GM23338 (cell line): Measurements from ENCODE around the gene RAD50. TPM values are rescaled to one million over a fixed set of nuclear protein-coding genes. Genes with fewer than 3 reads are reported as not detected.

Experiments
- ATAC-seq: fragments of 200-7000 bp; cut with Tn5 transposase; 3 replicates; pipeline ENCODE4 v1.9.1; 2020
- DNase-seq: peaks from one replicate; pipeline ENCODE4 v3.0.0-alpha.2; 2015; ENCODE audit warnings: low spot score
- H2AFZ ChIP-seq: fragments of 200-600 bp; sonication (generic); 2 replicates; pipeline ENCODE4 v1.8.0; 2016; ENCODE audit warnings: antibody characterized with exemption, mild to moderate bottlenecking, moderate library complexity
- H3F3A ChIP-seq: fragments of 200-600 bp; sonication (generic); replicated peaks from 2 replicates; pipeline ENCODE4 v1.8.0; 2017; ENCODE audit warnings: antibody characterized with exemption, mixed run types, low read depth
- H3K27ac ChIP-seq: fragments of 200-600 bp; sonication (generic); 2 replicates; pipeline ENCODE4 v1.6.1; 2016; ENCODE audit warnings: low read depth
- H3K27me3 ChIP-seq: fragments of 200-600 bp; sonication (generic); 2 replicates; pipeline ENCODE4 v1.8.0; 2016; ENCODE audit warnings: mild to moderate bottlenecking, mixed run types, moderate library complexity; ENCODE audit not compliant: insufficient read depth
- H3K36me3 ChIP-seq: fragments of 200-600 bp; sonication (generic); 2 replicates; pipeline ENCODE4 v1.8.0; 2016; ENCODE audit warnings: mild to moderate bottlenecking; ENCODE audit not compliant: insufficient read depth
- H3K4me1 ChIP-seq: fragments of 200-600 bp; sonication (generic); 2 replicates; pipeline ENCODE4 v1.8.0; 2016; ENCODE audit warnings: mild to moderate bottlenecking, moderate library complexity; ENCODE audit not compliant: insufficient read depth
- H3K4me2 ChIP-seq: fragments of 200-600 bp; sonication (generic); 2 replicates; pipeline ENCODE4 v1.7.1; 2017; ENCODE audit warnings: mixed run types
- H3K4me3 ChIP-seq: fragments of 200-600 bp; sonication (generic); 2 replicates; pipeline ENCODE4 v1.6.1; 2016; ENCODE audit warnings: mixed run types
- H3K79me2 ChIP-seq: fragments of 200-600 bp; sonication (generic); replicated peaks from 2 replicates; pipeline ENCODE4 v1.8.0; 2017; ENCODE audit warnings: mild to moderate bottlenecking; ENCODE audit not compliant: insufficient read depth
- H3K9me2 ChIP-seq: fragments of 200-600 bp; sonication (generic); 2 replicates; pipeline ENCODE4 v1.8.0; 2017; ENCODE audit not compliant: insufficient read depth
- H4K20me1 ChIP-seq: fragments of 200-600 bp; sonication (generic); replicated peaks from 2 replicates; pipeline ENCODE4 v1.8.0; 2017; ENCODE audit warnings: mild to moderate bottlenecking; ENCODE audit not compliant: insufficient read depth
- H3K27ac Mint-ChIP-seq: 2 replicates; pipeline ENCODE4 v1.8.0; 2020; ENCODE audit warnings: inconsistent platforms, mild to moderate bottlenecking, moderate library complexity, mixed read lengths
- H3K27me3 Mint-ChIP-seq: 3 replicates; pipeline ENCODE4 v1.8.0; 2022; ENCODE audit warnings: low read depth, mild to moderate bottlenecking, moderate library complexity, mixed read lengths, inconsistent platforms; ENCODE audit not compliant: insufficient read depth, poor library complexity
- H3K36me3 Mint-ChIP-seq: 3 replicates; pipeline ENCODE4 v1.8.0; 2021; ENCODE audit warnings: low read depth, mild to moderate bottlenecking, inconsistent platforms, moderate library complexity, mixed read lengths
- H3K4me1 Mint-ChIP-seq: 3 replicates; pipeline ENCODE4 v1.8.0; 2020; ENCODE audit warnings: mild to moderate bottlenecking, inconsistent platforms, mixed read lengths
- H3K4me3 Mint-ChIP-seq: 3 replicates; pipeline ENCODE4 v1.8.0; 2021; ENCODE audit warnings: moderate library complexity, mild to moderate bottlenecking, inconsistent platforms, mixed read lengths
- H3K9me3 Mint-ChIP-seq: 3 replicates; pipeline ENCODE4 v1.8.0; 2020; ENCODE audit warnings: moderate library complexity, mild to moderate bottlenecking, inconsistent platforms, mixed read lengths
- CREB1 ChIP-seq: fragments of 250-450 bp; sonication (Bioruptor Pico); IDR thresholded peaks from 2 replicates; pipeline ENCODE4 v1.5.0; 2020; ENCODE audit warnings: low read depth, mild to moderate bottlenecking, moderate library complexity
- EZH2 ChIP-seq: fragments of 200-600 bp; sonication (generic); IDR thresholded peaks from one replicate; pipeline ENCODE4 v1.8.0; 2017; ENCODE audit warnings: antibody characterized with exemption, mild to moderate bottlenecking, low read depth; ENCODE audit not compliant: unreplicated experiment
- JUNB ChIP-seq: IDR thresholded peaks from one replicate; pipeline ENCODE4 v1.6.1; 2016; ENCODE audit warnings: antibody characterized with exemption; ENCODE audit not compliant: unreplicated experiment
- NANOG ChIP-seq: IDR thresholded peaks from 2 replicates; pipeline ENCODE4 v1.6.1; 2016; ENCODE audit warnings: antibody characterized with exemption, borderline replicate concordance
- POLR2AphosphoS5 ChIP-seq: IDR thresholded peaks from 2 replicates; pipeline ENCODE4 v1.6.1; 2016; ENCODE audit warnings: antibody characterized with exemption, low read depth
- STAT1 ChIP-seq: IDR thresholded peaks from one replicate; pipeline ENCODE4 v1.6.1; 2016; ENCODE audit warnings: antibody characterized with exemption; ENCODE audit not compliant: unreplicated experiment
- ZNF114 ChIP-seq: fragments of 250-450 bp; sonication (Bioruptor Pico); IDR thresholded peaks from 2 replicates; pipeline ENCODE4 v1.5.0; 2020; ENCODE audit warnings: mild to moderate bottlenecking, moderate library complexity
- polyA plus RNA-seq: library from polyadenylated mRNA; unstranded; fragments of >200 nt; fragmentation: Nextera tagmentation; extraction: Ambion mirVana; gene quantifications from 2 replicates; pipeline ENCODE4 v1.2.1, GENCODE V29; 2016
- total RNA-seq: library from RNA; depleted of rRNA; stranded (reverse); fragments of >200 nt; shearing (Covaris generic); gene quantifications from 2 replicates; pipeline ENCODE4 v1.2.3, GENCODE V29; 2014
- TF ChIP-seq, protein P1 (sequence below): fragments of 250-450 bp; sonication (Bioruptor Pico); IDR thresholded peaks from 2 replicates; pipeline ENCODE4 v1.5.0; 2020; ENCODE audit warnings: mild to moderate bottlenecking, moderate library complexity
- TF ChIP-seq, protein P2 (sequence below), 2 experiments: fragments of 200-600 bp in 1 of 2; sonication (generic) in 1 of 2; conservative IDR thresholded peaks; 2 replicates each; pipeline versions ENCODE4 v1.5.1 to v1.6.1; 2016 to 2017; ENCODE audit warnings: antibody characterized with exemption in 2 of 2, low read depth in 2 of 2, mild to moderate bottlenecking in 2 of 2, moderate library complexity in 1 of 2
- TF ChIP-seq, protein P3 (sequence below): IDR thresholded peaks from one replicate; pipeline ENCODE4 v1.6.1; 2018; ENCODE audit warnings: antibody characterized with exemption; ENCODE audit not compliant: unreplicated experiment
- TF ChIP-seq, protein P4 (sequence below): IDR thresholded peaks from 2 replicates; pipeline ENCODE4 v1.6.1; 2016; ENCODE audit warnings: antibody characterized with exemption

RAD50 gene
- total and polyA plus RNA-seq, 2 experiments from 2014 or later, result 27.0 to 52.2 TPM

DNA sequence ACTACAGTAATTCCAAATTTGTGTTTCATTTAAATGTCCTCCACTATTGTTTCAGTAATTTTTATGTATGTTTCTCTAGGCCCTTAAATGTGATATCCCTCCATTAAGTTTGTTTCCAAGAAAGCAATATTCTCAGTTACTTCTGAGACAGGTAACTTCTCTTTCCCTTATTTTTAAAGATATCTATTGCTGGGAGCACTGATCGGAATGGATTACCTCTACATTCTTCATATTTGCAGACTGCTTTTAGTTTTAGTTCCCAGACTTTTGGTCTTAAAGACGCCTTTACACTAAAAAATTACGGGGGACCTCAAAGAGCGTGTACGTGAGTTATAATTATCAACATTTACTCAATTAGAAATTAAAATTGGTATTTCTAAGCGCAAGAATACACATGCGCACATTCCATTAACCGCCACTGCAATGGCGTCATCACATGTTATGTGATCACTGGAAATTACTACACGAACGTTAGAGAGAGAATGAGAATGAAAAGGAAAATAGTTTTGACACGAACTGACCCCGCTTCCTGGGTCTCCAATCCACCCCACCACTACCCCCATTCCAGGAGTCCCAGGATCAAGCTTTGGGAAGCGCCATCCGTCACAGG lies 519 bp upstream of the RAD50 start (continued):
- TF ChIP-seq, protein P1, sequence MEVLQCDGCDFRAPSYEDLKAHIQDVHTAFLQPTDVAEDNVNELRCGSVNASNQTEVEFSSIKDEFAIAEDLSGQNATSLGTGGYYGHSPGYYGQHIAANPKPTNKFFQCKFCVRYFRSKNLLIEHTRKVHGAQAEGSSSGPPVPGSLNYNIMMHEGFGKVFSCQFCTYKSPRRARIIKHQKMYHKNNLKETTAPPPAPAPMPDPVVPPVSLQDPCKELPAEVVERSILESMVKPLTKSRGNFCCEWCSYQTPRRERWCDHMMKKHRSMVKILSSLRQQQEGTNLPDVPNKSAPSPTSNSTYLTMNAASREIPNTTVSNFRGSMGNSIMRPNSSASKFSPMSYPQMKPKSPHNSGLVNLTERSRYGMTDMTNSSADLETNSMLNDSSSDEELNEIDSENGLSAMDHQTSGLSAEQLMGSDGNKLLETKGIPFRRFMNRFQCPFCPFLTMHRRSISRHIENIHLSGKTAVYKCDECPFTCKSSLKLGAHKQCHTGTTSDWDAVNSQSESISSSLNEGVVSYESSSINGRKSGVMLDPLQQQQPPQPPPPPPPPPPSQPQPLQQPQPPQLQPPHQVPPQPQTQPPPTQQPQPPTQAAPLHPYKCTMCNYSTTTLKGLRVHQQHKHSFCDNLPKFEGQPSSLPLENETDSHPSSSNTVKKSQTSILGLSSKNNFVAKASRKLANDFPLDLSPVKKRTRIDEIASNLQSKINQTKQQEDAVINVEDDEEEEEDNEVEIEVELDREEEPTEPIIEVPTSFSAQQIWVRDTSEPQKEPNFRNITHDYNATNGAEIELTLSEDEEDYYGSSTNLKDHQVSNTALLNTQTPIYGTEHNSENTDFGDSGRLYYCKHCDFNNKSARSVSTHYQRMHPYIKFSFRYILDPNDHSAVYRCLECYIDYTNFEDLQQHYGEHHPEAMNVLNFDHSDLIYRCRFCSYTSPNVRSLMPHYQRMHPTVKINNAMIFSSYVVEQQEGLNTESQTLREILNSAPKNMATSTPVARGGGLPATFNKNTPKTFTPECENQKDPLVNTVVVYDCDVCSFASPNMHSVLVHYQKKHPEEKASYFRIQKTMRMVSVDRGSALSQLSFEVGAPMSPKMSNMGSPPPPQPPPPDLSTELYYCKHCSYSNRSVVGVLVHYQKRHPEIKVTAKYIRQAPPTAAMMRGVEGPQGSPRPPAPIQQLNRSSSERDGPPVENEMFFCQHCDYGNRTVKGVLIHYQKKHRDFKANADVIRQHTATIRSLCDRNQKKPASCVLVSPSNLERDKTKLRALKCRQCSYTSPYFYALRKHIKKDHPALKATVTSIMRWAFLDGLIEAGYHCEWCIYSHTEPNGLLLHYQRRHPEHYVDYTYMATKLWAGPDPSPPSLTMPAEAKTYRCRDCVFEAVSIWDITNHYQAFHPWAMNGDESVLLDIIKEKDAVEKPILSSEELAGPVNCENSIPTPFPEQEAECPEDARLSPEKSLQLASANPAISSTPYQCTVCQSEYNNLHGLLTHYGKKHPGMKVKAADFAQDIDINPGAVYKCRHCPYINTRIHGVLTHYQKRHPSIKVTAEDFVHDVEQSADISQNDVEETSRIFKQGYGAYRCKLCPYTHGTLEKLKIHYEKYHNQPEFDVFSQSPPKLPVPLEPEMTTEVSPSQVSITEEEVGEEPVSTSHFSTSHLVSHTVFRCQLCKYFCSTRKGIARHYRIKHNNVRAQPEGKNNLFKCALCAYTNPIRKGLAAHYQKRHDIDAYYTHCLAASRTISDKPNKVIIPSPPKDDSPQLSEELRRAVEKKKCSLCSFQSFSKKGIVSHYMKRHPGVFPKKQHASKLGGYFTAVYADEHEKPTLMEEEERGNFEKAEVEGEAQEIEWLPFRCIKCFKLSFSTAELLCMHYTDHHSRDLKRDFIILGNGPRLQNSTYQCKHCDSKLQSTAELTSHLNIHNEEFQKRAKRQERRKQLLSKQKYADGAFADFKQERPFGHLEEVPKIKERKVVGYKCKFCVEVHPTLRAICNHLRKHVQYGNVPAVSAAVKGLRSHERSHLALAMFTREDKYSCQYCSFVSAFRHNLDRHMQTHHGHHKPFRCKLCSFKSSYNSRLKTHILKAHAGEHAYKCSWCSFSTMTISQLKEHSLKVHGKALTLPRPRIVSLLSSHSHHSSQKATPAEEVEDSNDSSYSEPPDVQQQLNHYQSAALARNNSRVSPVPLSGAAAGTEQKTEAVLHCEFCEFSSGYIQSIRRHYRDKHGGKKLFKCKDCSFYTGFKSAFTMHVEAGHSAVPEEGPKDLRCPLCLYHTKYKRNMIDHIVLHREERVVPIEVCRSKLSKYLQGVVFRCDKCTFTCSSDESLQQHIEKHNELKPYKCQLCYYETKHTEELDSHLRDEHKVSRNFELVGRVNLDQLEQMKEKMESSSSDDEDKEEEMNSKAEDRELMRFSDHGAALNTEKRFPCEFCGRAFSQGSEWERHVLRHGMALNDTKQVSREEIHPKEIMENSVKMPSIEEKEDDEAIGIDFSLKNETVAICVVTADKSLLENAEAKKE (CRISPR knock-in tag), result no peak
- TF ChIP-seq ZNF114 (CRISPR knock-in tag) (no peak), NANOG (no peak)

DNA sequence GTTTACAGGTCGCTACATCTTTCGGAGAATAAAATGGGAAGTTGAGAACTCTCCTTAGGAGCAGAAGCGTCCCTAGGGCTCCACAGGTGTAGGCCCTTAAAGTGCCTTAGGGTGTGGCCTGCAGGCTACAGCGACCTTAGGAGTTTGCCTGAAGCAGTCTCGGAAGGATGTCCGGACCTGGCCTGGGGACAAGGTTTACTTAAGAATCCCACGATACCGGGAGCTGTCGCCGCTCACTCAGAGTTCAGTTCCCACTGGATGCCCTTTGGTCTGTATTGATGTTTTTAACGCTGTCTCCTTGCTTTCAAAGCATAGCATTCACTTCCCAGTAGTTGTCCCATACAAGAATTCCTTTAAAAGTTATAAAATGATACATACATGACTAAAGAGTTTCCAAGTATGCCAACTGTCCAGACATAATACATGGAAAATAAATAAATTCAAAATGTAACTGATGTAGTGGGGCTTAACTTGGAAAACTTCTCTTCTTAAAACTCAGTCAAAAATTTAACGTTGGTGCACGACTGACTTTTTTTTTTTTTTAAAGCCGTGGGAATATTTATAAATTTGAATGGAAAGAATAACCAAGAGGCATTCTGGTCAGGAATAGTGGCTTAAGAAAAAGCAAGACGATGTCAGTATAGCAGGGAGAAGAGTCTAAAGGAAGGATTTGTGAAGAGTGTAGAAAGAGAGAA lies 848 bp downstream of the RAD50 start:
- Histone ChIP-seq H3K4me1 (peaks cover 7% of the 10 kb centered on the region; the same call in 1 of the 2 replicates), H3K79me2 (peaks cover 19% of the 10 kb centered on the region), H3K4me3 (peak overlapping the region; percentile 81), H2AFZ (peak overlapping the region; percentile 94), H3K27me3 (no peaks in the 10 kb centered on the region), H3K27ac (peak overlapping the region; percentile 84; the same call in 1 of the 2 replicates), H3F3A (0 out of 2 replicates have a peak, but pooled peaks cover 3% of the 10 kb centered on the region), H3K4me2 (peak overlapping the region; percentile 75), H3K36me3 (peaks cover 3% of the 10 kb centered on the region; the same call in 1 of the 2 replicates), H4K20me1 (no peaks in the 10 kb centered on the region), H3K9me2 (no peaks in the 10 kb centered on the region)
- DNase-seq, result peak; percentile 69
- H3K27me3 Mint-ChIP-seq, result peaks cover 2% of the 10 kb centered on the region
- H3K4me1 Mint-ChIP-seq, result peaks cover 7% of the 10 kb centered on the region
- H3K9me3 Mint-ChIP-seq, result no peaks in the 10 kb centered on the region; the same call in 2 of the 3 replicates
- ATAC-seq, result peak; percentile 76
- peak overlapping the region; percentile 97 for H3K27ac Mint-ChIP-seq
- H3K36me3 Mint-ChIP-seq, result no peaks in the 10 kb centered on the region; the same call in 2 of the 3 replicates
- peak overlapping the region; percentile 98 for H3K4me3 Mint-ChIP-seq
- TF ChIP-seq, protein P2, sequence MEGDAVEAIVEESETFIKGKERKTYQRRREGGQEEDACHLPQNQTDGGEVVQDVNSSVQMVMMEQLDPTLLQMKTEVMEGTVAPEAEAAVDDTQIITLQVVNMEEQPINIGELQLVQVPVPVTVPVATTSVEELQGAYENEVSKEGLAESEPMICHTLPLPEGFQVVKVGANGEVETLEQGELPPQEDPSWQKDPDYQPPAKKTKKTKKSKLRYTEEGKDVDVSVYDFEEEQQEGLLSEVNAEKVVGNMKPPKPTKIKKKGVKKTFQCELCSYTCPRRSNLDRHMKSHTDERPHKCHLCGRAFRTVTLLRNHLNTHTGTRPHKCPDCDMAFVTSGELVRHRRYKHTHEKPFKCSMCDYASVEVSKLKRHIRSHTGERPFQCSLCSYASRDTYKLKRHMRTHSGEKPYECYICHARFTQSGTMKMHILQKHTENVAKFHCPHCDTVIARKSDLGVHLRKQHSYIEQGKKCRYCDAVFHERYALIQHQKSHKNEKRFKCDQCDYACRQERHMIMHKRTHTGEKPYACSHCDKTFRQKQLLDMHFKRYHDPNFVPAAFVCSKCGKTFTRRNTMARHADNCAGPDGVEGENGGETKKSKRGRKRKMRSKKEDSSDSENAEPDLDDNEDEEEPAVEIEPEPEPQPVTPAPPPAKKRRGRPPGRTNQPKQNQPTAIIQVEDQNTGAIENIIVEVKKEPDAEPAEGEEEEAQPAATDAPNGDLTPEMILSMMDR (conservative IDR thresholded peaks at IDR 0.05; ENCODE audit: low read depth in 2 of 2), result no peak
- TF ChIP-seq EZH2 (no peak), STAT1 (no peak), POLR2AphosphoS5 (no peak), CREB1 (CRISPR knock-in tag) (no peak), JUNB (no peak)
- TF ChIP-seq, protein P3, sequence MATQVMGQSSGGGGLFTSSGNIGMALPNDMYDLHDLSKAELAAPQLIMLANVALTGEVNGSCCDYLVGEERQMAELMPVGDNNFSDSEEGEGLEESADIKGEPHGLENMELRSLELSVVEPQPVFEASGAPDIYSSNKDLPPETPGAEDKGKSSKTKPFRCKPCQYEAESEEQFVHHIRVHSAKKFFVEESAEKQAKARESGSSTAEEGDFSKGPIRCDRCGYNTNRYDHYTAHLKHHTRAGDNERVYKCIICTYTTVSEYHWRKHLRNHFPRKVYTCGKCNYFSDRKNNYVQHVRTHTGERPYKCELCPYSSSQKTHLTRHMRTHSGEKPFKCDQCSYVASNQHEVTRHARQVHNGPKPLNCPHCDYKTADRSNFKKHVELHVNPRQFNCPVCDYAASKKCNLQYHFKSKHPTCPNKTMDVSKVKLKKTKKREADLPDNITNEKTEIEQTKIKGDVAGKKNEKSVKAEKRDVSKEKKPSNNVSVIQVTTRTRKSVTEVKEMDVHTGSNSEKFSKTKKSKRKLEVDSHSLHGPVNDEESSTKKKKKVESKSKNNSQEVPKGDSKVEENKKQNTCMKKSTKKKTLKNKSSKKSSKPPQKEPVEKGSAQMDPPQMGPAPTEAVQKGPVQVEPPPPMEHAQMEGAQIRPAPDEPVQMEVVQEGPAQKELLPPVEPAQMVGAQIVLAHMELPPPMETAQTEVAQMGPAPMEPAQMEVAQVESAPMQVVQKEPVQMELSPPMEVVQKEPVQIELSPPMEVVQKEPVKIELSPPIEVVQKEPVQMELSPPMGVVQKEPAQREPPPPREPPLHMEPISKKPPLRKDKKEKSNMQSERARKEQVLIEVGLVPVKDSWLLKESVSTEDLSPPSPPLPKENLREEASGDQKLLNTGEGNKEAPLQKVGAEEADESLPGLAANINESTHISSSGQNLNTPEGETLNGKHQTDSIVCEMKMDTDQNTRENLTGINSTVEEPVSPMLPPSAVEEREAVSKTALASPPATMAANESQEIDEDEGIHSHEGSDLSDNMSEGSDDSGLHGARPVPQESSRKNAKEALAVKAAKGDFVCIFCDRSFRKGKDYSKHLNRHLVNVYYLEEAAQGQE, result no peak
- TF ChIP-seq, protein P4, sequence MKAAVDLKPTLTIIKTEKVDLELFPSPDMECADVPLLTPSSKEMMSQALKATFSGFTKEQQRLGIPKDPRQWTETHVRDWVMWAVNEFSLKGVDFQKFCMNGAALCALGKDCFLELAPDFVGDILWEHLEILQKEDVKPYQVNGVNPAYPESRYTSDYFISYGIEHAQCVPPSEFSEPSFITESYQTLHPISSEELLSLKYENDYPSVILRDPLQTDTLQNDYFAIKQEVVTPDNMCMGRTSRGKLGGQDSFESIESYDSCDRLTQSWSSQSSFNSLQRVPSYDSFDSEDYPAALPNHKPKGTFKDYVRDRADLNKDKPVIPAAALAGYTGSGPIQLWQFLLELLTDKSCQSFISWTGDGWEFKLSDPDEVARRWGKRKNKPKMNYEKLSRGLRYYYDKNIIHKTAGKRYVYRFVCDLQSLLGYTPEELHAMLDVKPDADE, result no peak
